OCI-M1 (cell line): ENCODE data around the gene CTBS.
"Not testable (repeated sequence)": the region's sequence is repeated elsewhere in the genome, so short reads cannot be mapped to it uniquely, and the experiment has no call there.

Experiments used
- DNase-seq: peaks from one replicate; lab custom pipeline; 2025; lab: John Stamatoyannopoulos, UW

Gene CTBS, protein sequence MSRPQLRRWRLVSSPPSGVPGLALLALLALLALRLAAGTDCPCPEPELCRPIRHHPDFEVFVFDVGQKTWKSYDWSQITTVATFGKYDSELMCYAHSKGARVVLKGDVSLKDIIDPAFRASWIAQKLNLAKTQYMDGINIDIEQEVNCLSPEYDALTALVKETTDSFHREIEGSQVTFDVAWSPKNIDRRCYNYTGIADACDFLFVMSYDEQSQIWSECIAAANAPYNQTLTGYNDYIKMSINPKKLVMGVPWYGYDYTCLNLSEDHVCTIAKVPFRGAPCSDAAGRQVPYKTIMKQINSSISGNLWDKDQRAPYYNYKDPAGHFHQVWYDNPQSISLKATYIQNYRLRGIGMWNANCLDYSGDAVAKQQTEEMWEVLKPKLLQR

DNA sequence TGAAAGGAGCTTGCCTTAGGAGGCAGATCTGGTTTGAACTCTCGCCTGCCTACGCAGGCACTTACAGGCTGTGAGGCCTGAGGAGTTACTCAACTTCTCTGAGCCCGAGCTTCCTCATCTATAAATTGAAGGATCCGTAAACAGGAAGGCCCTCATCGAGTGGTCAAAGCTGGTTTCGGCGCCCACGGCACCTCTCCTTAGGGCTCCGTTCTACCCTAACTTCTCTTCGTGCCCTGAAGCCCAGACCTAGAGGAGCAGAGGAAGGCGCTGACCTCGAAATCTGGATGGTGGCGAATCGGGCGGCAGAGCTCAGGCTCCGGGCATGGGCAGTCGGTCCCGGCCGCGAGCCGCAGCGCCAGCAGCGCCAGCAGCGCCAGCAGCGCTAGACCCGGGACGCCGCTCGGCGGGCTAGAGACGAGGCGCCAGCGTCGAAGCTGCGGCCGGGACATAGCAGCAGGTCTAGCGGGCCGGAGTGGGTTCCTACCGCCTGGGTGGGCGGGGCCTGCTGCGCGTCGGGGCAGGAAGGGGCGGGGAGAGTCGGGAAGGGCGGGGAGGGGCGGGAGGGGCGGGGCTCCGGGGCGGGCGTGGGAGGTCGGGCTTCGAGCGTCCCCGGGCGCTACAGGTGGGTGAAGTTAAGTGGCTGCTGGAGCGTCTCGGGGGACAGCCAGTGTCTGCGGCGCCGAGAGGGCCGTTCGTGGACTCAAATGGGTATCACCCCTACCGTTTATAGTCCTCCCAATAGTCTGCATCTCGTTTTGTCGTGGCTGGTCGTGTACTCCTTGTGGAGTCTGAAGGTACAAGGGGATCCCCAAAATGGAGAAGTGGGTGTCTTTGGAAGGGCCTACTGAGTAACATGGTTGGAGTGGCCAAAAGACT, at the start of gene CTBS:
TSS of gene CTBS (minus strand) at position 474 of the 876 bp plus-strand sequence. CDS start at position 449, 25 bp downstream.
- peak; percentile 93 for DNase-seq

DNA sequence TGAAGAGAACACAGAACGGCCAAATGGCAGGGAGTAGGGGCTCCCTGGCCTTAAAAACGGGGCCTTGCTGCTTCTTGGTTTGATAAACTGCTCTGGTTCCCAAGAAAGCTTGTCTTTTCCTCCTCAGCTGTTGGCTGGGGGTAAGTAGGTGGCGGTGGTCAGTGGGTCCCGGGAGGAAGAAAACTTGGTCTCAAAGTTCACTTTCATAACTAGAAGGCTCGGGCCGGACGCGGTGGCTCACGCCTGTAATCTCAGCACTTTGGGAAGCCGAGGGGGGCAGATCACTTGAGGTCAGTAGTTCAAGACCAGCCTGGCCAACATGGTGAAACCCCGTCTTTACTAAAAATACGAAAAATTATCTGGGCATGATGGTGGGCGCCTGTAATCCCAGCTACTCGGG, 47.3 kb upstream of the CTBS start:
- no peak for DNase-seq

DNA sequence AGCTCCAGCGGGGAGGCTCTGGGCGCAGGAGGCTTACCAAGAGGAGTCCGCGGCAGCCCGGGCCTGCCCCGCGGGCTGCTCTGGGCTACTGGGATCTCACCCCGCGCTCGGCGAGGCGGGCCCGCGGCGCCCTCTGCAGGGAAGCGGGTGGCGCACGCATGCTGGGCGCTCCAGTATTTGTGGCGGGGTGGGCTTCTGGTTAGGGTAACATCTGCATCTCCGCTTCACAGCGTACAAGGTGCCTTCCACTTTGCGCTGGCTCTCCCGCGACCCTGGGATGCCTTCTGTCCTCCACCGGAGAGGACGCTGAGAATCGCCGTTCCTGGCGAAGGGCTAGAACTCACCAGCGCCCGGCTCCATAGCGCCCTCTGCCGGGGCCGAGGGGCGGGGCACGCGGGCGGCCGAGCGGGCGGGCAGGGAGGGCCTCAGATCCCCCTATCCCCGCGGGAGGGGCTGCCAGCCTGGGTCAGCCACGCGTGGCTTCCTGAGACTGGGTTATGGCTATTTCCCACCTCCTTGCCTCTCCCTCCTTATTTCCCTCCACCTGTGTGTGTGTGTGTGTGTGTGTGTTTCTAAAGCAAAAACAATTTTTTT, 46.6 kb upstream of the CTBS start:
- DNase-seq = peak; percentile 96

DNA sequence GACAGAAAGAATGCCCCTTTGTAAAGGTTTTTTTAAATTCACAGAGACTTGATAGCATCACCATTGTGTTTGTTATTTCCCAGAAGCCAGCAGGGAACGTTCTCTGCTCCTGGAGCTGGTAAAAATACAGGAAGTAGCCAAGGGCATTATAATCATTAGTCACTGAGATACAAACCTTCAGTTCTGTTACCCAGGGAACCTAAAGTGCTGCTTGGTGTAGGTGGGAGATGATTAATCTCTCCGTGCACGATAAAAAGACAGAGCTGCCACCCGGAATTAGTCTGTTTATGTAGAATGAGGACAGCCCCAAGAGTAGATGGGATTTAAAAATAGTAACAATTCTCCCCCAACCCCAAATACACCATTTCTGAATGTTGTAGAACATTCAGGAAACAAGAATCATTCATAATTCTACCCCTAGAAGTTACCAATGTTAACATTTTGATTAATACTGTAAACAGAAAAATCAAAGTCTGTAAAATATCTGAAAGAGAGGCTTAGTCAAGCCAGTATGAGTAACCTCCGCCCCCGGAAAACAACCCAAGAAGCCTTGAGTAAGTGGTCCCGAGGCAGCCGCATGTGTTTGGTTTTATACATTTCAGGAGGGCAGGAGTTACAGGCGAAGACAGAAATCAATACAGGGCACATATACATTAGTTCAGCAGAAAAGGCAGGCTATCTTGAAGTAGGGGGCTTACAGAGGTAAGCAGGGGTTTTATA, 45.3 kb upstream of the CTBS start:
- DNase-seq = peak; percentile 75

DNA sequence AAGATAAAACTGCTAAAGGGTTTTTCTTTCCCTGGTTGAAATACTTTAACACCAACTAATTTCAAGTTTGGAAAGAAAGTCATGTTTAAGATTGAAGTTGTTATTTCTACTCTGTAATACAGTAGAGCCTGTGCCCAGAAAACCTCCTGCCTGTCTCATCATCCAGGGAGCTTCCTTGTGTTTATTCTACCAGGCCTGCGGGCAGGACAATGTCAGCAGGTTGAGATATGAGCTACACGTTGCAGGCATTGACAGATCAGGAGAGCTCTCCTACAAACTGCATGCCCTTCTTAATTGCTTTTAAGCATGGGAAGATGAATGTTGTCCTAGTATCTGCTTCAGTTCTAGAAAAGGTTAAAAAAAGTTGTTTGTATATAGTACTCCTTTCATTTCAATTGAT, 43.1 kb upstream of the CTBS start:
- DNase-seq = no peak

DNA sequence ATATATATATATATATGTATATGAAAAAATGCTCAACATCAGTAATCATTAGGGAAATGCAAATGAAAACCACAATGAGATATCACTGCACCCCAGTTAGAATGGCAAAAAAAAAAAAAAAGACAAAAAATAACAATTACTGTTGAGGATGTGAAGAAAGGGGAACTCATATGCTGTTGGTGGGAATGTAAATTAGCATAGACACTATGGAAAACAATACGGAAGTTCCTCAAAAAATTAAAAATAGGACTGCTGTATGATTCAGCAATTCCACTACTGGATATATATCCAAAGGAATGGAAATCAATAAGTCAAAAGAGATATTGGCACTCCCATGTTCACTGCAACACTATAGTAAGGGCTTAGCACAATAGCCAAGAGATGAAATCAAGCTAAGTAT, 41.5 kb upstream of the CTBS start:
- DNase-seq = no peak

DNA sequence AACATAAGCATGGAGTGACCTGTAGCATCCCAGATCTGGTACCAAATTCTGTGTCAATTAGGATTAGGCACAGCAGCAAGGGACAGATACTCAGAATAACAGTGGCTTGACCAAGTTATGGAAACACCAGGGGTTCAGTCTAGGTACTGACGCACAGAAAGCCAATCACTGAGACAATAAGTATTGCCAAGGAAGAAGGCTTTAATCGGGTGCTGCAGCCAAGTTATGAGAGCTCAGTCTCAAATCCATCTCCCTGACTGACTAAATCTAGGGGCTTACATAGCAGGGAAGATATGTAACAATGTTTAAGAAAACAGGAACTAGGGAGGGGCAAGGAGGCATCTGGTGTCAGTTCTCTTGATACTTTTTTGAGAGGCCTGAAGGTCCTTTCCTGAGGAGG, 39.6 kb upstream of the CTBS start:
- DNase-seq = no peak

DNA sequence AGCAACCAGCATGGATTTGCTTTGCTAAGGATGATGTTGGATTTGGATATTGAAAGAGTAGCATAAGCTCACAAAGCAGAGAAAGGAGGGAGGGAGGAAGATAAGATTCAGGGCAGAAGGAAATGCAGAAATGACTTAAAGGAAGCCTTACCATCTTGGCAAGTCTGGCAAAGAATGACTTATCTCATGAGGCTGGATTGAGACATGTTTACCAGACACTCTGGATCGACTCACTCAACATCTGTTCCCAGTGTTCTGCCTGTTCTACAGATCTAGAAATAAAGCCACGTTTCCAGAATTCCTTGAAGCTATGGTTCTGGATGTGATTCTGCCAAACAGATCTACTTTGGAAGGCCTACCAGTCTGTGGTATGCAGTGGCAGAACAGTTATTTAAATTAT, 38.8 kb upstream of the CTBS start:
- no peak for DNase-seq

DNA sequence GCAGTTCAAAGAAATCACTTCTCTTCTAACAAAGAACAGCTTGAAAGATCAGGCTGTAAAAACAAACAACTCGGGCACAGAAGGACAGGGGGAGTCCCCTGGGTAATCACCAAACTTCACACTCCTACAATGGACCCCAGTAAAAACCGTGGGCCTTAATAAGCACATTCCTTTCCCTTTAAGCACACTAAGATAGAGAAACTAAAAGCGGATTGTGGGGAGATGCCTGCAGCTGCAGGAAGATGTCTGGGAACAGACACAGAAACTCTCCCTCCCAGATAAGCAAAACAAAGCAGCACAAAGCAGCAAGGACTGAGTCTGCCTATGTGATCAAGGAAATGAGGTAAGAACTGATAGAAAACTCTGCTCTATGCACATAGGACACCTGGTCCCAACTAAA, 37.6 kb upstream of the CTBS start:
- no peak for DNase-seq

DNA sequence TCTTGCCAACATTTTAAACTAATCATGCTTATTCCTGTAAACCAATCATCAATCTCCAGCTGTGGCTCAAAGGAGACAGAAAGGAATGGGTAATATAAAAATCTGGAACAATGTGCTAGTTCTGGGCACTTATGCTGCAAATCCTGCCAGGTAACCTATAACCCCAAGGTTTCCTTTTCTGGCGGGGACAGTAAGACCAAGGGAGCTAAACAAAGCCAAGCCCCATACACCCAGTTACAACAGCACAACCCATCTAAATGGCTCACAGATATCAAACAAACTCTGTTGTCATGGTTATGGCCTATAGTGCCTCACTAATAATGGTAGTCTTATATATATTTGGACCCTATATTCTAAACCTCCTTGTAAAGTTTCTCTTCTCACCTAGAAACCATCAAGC, 36.9 kb upstream of the CTBS start:
- no peak for DNase-seq

DNA sequence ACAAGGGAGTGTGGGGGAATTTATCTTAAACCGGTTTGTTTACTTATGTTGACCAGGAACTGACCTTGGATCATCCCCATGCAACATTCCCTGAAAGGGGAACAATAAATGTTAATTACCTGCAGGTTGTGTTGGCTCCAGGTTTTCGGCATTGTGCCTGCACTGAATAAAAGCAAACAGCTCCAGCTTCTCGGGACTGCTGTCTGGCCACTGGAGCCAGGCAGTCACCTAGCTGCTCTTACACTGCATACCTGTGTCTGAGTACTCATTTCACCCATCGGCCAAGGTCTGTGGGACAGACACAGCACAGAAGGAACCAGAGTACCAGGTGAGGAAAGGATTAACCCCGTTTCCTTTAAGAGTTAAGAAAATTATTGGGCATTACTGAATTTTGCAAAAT, 32.7 kb upstream of the CTBS start:
- DNase-seq = no peak

DNA sequence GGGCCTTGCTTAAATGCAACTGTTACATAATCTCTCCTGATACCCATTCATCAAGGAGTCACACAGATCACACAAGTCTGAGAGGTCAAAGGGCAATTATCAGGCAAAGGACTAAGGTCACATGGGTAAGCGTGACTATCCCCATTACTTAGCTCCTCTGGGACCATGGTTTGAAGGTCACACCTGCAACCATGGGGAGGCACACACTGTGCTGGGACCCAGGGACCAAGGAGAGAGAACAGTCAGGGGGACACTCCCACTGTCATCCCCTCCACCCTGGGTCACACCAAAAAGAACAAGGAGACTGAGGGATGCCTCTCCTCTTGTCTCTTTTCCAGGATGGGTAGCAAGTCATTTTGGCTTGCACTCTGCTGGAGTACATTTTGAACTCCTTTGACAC, 30.9 kb upstream of the CTBS start:
- no peak for DNase-seq

DNA sequence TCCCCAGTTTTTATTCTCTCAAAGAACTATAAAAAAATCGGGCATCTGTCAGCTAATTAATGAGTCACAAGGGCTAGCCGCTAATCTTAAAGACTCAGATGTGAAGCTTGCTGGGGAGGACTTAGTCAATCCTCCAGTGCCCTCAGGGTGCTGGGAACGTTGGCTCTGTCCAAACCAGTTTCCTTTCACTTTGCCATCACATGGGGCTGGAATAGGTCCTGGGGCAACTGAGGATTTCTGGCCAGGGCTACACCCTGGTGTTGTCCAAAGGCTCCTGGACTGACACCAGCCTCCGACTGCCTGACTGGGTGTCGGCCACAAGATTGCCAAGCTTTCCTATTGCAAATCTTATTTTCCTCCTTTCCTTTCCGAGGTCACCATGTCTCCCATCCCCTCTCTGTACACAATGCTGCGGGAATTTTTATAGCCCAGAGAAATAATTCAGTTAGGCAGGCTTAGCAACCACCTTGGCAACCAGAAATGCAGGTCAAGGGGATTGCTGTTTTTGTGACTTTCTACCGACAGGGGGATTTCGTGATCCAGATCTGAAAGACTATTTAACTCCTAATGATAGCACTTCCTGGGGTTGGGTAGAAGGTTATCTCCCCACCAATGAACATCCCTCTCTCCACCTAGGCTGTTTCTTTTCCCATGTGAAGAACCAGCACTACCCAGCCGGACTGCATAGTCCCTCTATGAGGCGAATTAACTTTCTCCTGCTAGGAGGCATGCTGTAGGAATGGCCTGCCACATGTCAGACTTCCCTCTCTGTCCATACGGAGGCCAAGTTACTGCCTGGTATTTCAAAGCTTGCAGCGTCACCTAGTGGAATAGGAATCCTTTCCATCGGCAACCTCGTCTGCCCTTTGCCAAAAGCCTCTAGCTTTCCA, 29.9 kb upstream of the CTBS start:
- peak; percentile 18 for DNase-seq

DNA sequence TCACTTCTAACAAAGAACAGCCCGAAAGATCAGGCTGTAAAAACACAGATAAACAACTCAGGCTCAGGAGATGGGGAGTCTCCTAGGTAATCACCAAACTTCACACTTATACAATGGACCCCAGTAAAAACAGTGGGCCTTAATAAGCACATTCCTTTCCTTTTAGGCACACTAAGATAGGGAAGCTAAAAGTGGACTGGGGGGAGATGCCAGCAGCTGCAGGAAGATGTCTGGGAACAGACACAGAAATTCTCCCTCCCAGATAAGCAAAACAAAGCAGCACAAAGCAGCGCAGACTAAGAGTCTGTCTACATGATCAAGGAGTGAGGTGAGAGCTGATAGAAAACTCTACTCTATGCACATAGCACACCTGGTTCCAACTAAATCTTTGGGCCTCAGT, 29.0 kb upstream of the CTBS start:
- DNase-seq = no peak

DNA sequence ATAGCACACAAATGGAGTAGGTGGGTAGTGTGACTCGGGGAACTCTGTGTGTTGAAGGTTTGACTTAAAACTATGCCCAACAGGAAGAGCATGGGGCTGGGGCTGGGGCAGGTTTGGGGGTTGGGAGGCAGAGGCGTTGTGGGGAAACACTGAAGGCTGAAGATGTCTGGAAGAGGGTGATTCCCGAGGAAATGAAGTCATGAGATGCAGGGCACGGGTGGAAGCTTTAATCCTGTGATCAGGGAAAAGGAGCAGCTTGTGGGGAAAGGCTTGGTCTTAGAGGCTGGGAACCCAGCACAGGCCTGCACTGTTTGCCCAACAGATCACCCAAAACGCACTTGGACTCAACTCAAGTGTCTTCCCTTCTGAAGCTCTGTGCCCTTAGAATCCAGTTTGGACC, 26.6 kb upstream of the CTBS start:
- DNase-seq = no peak

DNA sequence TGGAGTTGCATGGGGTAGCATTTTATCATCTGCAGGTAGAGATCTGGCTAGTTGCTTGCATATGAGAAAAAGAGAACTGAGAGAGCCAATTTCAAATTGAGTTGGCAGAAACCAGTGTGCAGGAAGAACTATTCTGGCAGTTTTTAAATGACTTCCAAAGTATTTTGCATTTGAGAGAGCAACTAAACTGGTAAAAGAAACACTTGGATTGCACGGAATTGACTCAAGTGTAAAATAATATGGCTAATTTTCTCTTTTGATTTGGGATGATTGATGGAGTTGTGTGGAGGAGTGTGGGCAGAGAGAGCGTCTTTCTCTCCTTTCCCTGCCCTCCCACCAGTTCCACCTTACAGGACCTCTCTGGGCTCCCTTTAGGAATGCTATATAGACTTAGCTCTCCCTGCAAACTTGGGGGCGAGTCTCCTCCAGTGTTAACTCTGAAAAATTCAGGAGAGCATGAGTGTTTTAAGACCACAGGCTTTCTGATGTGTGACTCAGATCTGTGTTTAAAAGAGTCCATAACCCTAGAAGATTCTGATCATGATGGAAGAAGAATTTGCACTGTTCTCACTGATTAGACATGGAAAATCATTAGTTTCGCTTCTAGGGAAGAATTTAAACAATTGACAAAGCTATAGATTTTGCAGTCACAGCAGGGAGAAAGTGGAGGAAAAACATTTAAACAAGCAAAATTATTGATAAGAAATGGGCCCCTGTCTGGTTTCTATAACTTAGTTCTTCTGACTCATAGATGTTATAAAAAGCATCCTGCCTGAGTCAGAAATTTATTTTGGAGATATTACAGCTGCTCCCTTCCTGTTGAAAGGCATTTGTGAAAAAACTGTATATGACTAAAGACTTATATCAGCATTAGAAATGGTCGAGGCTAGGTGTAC, 24.9 kb upstream of the CTBS start:
- DNase-seq = peak; percentile 22

DNA sequence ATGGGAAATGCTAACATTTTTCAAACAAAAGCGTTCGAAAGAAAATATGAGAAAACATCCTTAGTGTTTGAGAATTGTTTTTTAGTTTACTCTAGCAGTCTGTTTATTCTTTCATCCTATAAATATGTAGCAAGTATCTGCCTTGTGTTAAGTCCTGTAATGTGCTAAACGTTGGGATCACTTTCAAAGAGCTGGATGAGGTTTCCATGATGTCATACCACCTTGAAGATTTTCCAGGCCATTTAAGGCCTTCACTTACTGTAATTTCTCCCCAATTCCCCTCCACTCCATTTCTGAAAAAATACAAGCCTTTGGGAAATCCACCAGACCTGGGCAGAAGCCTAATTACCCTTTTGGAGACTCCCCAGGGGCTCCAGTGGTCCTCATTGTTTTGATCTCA, 24.2 kb upstream of the CTBS start:
- DNase-seq = no peak

DNA sequence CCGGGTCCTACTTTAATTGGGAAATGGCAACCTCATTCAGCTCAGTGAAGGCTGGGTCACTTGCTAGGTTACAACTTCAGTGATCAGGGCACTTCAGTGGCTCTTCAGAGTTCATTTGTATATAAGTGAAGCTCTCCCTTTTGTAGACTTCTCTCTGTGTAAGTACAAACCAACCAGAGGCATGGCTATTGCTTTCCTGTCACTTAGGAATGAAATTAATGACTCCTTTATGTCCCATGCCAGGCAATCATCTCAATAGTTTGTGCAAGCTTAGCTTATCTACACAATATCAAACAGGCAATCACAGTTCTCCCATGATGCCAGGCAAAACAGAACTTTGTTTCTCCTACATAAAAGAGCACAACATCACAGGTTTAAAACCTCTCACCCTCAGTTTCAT, 22.8 kb upstream of the CTBS start:
- no peak for DNase-seq

DNA sequence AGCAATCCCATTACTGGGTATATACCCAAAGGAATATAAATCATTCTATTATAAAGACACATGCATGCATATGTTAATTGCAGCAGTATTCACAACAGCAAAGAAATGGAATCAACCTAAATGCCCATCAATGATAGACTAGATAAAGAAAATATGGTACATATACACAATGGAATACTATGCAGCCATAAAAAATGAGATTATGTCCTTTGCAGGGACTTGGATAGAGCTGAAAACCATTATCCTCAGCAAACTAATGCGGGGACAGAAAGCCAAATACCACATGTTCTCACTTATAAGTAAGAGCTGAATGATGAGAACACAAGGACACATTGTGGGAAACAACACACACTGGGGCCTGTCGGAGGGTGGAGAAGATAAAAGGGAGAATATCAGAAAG, 20.7 kb upstream of the CTBS start:
- DNase-seq = not testable (repeated sequence)

DNA sequence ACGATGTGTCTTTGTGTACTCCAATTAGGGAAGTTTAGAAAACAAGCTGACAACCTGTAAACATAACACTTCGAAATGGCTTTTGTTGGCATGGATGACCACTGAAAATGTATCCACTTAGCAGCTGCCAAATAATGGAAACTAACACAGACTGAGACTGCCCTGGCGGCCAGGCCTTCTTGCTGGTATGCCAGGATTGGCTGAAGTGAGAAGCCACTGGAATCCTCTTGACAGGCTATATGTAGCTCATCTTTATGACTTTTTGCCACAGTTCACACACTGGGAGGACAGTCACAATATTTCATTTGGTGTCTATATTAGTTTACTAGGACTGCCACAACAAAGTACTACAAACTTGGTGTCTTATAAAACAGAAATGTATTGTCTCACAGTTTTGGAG, 12.9 kb upstream of the CTBS start:
- DNase-seq = no peak
